Type B pancreatic cell (in vitro differentiated cells): ENCODE data around the gene TNK2. TPM values are rescaled to one million over a fixed set of nuclear protein-coding genes. Genes with fewer than 3 reads are reported as not detected.

Experiments
- DNase-seq: peaks from one replicate; pipeline ENCODE4 v3.0.0; 2021; ENCODE audit warnings: mixed read lengths; ENCODE audit not compliant: unreplicated experiment; ENCODE audit errors: extremely low spot score
- H3K27ac Mint-ChIP-seq: 2 replicates; pipeline ENCODE4 v1.8.0; 2021; ENCODE audit warnings: mild to moderate bottlenecking, mixed read lengths
- H3K27me3 Mint-ChIP-seq: 2 replicates; pipeline ENCODE4 v1.8.0; 2021; ENCODE audit warnings: mixed read lengths
- H3K36me3 Mint-ChIP-seq: 2 replicates; pipeline ENCODE4 v1.8.0; 2021; ENCODE audit warnings: mixed read lengths
- H3K4me1 Mint-ChIP-seq: one replicate; pipeline ENCODE4 v1.8.0; 2021; ENCODE audit warnings: mixed read lengths; ENCODE audit not compliant: unreplicated experiment
- H3K4me3 Mint-ChIP-seq: 2 replicates; pipeline ENCODE4 v1.8.0; 2021; ENCODE audit warnings: mild to moderate bottlenecking, mixed read lengths
- H3K9me3 Mint-ChIP-seq: 2 replicates; pipeline ENCODE4 v1.8.0; 2021; ENCODE audit warnings: mixed read lengths
- total RNA-seq: library from RNA; stranded (reverse); gene quantifications from 2 replicates; pipeline ENCODE4 v1.2.1, GENCODE V29; 2021; ENCODE audit warnings: low replicate concordance
- TF ChIP-seq, protein P1 (sequence below): fragments of 200-600 bp; sonication (generic); conservative IDR thresholded peaks from 2 replicates; pipeline ENCODE4 v1.5.0; 2021; ENCODE audit warnings: antibody characterized with exemption, mild to moderate bottlenecking

TNK2 gene
- total RNA-seq, 1 donor from 2014 or later, result 42.5 TPM

DNA sequence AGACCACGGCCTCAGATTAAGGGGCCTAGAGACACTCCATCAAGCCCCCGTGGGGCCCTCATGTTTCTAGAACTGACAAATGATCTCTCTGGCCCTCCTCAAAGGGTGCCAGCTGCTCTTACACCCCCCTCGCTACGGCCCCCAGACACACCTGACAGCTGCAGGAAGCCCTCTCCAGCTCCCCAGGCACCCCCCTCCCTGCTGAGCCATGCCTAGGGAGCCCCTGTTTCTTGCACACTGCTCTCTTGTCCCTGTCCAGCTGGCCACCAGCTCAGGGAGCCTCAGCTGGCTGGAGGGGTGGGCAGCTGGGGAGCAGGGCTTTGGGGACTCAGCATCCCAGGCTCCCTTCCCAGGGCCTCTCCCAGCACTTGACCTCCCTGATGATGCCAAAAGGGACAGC lies 14.8 kb downstream of the TNK2 start:
- no peaks in the 10 kb centered on the region for H3K9me3 Mint-ChIP-seq
- peaks cover 39% of the 10 kb centered on the region for H3K4me1 Mint-ChIP-seq
- H3K4me3 Mint-ChIP-seq, result no peak overlapping the region

DNA sequence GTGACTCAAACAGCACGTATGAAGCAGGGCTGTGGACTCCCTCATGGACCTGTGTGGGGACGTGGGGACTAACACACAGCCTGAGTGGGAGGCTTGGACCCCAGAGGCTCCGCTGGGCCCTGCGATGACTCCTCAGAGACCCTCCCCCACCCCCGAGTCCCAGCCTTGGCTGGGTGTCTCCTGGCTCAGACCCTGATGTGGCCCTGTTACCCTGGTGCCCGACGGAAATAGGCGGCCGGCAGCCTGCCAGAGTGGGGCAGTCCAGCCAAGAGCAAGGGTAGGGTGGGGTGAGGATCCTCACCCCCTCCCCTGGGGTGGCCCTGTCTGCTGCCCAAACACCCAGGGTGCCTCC lies 15.3 kb downstream of the TNK2 start:
- no peak for DNase-seq
- Mint-ChIP-seq H3K9me3 (no peaks in the 10 kb centered on the region), H3K36me3 (no peaks in the 10 kb centered on the region), H3K4me1 (peaks cover 34% of the 10 kb centered on the region), H3K4me3 (no peak overlapping the region), H3K27me3 (peaks cover 4% of the 10 kb centered on the region), H3K27ac (no peak overlapping the region)
- TF ChIP-seq, protein P1, sequence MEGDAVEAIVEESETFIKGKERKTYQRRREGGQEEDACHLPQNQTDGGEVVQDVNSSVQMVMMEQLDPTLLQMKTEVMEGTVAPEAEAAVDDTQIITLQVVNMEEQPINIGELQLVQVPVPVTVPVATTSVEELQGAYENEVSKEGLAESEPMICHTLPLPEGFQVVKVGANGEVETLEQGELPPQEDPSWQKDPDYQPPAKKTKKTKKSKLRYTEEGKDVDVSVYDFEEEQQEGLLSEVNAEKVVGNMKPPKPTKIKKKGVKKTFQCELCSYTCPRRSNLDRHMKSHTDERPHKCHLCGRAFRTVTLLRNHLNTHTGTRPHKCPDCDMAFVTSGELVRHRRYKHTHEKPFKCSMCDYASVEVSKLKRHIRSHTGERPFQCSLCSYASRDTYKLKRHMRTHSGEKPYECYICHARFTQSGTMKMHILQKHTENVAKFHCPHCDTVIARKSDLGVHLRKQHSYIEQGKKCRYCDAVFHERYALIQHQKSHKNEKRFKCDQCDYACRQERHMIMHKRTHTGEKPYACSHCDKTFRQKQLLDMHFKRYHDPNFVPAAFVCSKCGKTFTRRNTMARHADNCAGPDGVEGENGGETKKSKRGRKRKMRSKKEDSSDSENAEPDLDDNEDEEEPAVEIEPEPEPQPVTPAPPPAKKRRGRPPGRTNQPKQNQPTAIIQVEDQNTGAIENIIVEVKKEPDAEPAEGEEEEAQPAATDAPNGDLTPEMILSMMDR, result no peak

More for the DNA sequence above, 14.8 kb downstream of the TNK2 start:
- Mint-ChIP-seq H3K27me3 (peaks cover 4% of the 10 kb centered on the region), H3K27ac (no peak overlapping the region), H3K36me3 (no peaks in the 10 kb centered on the region)
- TF ChIP-seq, protein P1, result no peak
- no peak for DNase-seq

DNA sequence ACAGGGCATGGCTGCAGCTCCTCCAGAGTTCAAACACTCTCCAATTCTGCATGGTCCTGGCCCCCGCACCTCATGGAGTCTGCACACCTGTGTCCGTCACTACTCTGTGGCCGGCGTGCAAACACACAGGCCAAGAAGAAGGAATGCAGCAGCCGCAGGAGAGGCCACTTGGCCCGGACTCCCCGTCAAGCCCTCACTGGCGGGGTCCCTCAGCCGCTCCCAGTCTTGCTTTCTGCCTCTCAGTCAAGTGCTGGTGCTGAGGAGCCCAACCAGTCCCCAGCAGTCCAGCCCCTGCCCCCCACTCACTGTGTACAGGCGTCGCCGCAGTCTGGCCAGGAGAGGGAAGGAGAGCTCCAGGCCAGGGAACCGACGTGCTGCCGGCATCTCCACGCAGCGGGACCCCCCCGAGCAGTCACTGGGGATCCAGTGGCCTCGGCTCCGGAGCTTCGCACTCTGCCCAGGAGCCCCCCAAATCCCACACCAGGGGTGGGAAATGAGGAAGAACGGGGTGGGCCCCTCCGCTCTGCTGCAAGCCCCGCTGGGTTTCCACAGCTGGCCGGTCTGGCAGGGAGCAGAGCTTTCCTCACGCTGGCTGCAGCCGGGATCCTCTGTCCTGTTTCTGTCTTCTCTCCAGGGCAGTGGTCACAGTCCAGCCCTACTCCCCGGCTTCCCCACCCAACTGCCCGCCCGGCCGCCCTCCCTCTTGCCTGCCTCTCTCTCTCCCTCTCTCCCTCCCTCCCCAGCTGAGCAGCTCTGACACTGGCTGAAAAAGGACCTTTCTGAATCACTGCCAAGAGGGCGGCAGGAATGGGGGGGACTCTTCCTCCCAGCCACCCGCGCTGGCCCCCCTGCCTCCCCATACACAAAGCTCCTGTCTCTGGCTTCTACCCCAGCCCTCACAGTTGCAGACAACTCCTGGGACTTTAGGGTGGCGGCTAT lies 16.0 kb downstream of the TNK2 start:
- no peaks in the 10 kb centered on the region for H3K36me3 Mint-ChIP-seq
- no peaks in the 10 kb centered on the region for H3K9me3 Mint-ChIP-seq
- H3K4me1 Mint-ChIP-seq, result peaks cover 28% of the 10 kb centered on the region
- no peak overlapping the region for H3K27ac Mint-ChIP-seq
- TF ChIP-seq, protein P1, result no peak
- H3K4me3 Mint-ChIP-seq, result no peak overlapping the region
- no peak for DNase-seq
- peaks cover 4% of the 10 kb centered on the region for H3K27me3 Mint-ChIP-seq

DNA sequence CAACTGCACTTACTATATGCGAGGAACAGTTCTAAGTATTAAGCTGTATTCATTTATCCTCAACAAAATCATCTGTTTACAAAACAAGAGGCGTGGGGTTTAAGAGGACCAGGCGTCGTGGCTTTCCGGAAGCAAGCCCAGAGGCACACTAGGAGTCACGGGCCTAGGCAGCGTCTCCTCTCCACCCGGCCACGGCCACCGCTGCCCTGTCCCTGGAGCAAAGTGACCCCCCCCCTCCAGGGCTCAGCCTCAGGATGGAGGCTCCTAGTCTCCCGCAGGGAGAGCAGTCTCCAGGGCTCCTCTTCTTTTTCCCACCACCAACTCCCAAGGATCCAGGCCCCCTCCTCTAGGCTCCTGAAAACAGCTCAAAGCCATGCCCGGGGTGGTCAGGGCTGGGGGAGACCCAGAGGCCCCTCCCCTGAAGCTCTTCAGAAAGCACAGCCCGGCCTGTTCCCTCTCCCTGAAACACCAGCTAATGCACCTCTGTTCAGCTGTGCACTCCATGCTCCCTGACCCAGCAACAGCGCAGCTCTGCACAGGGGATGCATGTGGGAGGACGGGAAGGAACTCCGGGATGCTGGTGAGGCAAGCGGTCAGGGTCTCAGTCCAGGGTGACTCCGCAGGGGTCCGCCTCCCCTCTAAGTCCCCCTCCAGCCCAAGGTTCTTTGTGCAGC lies 16.8 kb downstream of the TNK2 start:
- no peak for DNase-seq
- H3K4me1 Mint-ChIP-seq, result peaks cover 20% of the 10 kb centered on the region
- H3K4me3 Mint-ChIP-seq, result no peak overlapping the region
- no peak overlapping the region for H3K27ac Mint-ChIP-seq
- peaks cover 4% of the 10 kb centered on the region for H3K27me3 Mint-ChIP-seq
- no peaks in the 10 kb centered on the region for H3K36me3 Mint-ChIP-seq
- no peaks in the 10 kb centered on the region for H3K9me3 Mint-ChIP-seq
- TF ChIP-seq, protein P1, result no peak

DNA sequence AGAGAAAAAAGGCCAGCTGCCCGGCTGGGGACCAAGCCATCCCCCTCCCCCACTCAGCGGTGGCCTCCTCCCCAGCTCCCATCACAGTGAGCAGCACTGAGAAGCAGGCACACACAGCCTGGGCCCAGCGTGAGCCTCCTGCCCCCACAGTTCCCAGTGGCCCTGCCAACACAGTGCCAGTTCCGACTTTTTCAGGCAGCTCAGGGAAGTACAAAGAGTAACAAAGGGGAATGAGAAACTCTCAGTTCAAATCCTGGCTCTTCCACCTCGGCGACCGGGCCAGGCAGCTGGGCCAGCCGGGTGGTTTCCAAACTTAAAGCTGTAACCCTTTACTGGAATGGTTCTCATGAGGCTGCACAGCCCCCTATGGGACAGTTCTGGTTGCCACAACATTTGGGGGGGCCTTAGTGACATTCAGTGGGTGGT lies 18.5 kb downstream of the TNK2 start:
- Mint-ChIP-seq H3K4me1 (peaks cover 14% of the 10 kb centered on the region), H3K9me3 (no peaks in the 10 kb centered on the region), H3K36me3 (no peaks in the 10 kb centered on the region), H3K4me3 (no peak overlapping the region), H3K27me3 (peaks cover 4% of the 10 kb centered on the region), H3K27ac (no peak overlapping the region)
- DNase-seq, result no peak
- TF ChIP-seq, protein P1, result no peak
